Colonic mucosa (tissue), 4 donors: ENCODE data around the gene LTBP2. TPM values are rescaled to one million over a fixed set of nuclear protein-coding genes. Genes with fewer than 3 reads are reported as not detected.

Source experiments
- DNase-seq: peaks from one replicate; pipeline ENCODE4 v3.0.0-alpha.2; 2020
- H3K27ac ChIP-seq: fragments of 200-600 bp; one replicate; pipeline ENCODE4 v1.8.0; 2021
- H3K27me3 ChIP-seq: fragments of 200-600 bp; one replicate; pipeline ENCODE4 v1.8.0; 2021
- H3K36me3 ChIP-seq: fragments of 200-600 bp; one replicate; pipeline ENCODE4 v1.8.0; 2021
- H3K4me1 ChIP-seq: fragments of 200-600 bp; one replicate; pipeline ENCODE4 v1.8.0; 2021; ENCODE audit warnings: mild to moderate bottlenecking
- H3K4me3 ChIP-seq: fragments of 200-600 bp; one replicate; pipeline ENCODE4 v1.8.0; 2021
- H3K9ac ChIP-seq, 2 donors: one replicate each; pipeline ENCODE4 v1.7.0; 2013; ENCODE audit warnings: control low read depth in 2 of 2, low read depth in 2 of 2, low read length in 2 of 2
- H3K9me3 ChIP-seq: fragments of 200-600 bp; one replicate; pipeline ENCODE4 v1.8.0; 2021
- CTCF ChIP-seq: fragments of 200-600 bp; IDR thresholded peaks from one replicate; pipeline ENCODE4 v1.8.0; 2022; ENCODE audit warnings: antibody characterized with exemption, mild to moderate bottlenecking
- intact Hi-C: fragments of 100-400 bp; cut with DNase I; formaldehyde crosslinking; loops from one replicate; pipeline ENCODE4 v1.14.1; 2022
- total RNA-seq, 2 donors: library from RNA; stranded (reverse); fragmentation: NEBNext Ultra II Directional in 1 of 2; extraction: Animal tissue kit (Norgen Biotek cat#: 25700) in 1 of 2; gene quantifications; one replicate each; pipeline ENCODE4 v1.2.1, GENCODE V29; 2021
- donor health status: healthy.
- donor health status: DM: no; HTN: no; CAD: no.
- donor health status: DM: no; HTN: no; CAD: no.

LTBP2 gene
- total RNA-seq, 2 donors from 2014 or later: 1.9 to 3.7 TPM

GRCh38 chr14:74630881-74631690 is 19.0 kb upstream of the LTBP2 start:
- Histone ChIP-seq H3K4me1 (no peaks in the 10 kb centered on the region), H3K27ac (no peak overlapping the region), H3K27me3 (no peaks in the 10 kb centered on the region), H3K9me3 (no peaks in the 10 kb centered on the region), H3K36me3 (no peaks in the 10 kb centered on the region), H3K9ac (no peak overlapping the region), H3K4me3 (no peak overlapping the region)
- DNase-seq: no peak
- no peak for TF ChIP-seq CTCF
- intact Hi-C loops: no loop called here

- Histone ChIP-seq H3K9me3 (no peaks in the 10 kb centered on the region), H3K36me3 (no peaks in the 10 kb centered on the region), H3K4me1 (no peaks in the 10 kb centered on the region), H3K4me3 (no peak overlapping the region), H3K27me3 (no peaks in the 10 kb centered on the region), H3K9ac (no peak overlapping the region), H3K27ac (no peak overlapping the region)
- no peak for DNase-seq
- TF ChIP-seq CTCF: no peak
- intact Hi-C loops: no loop called here
These were observed 16.4 kb upstream of the LTBP2 start for GRCh38 chr14:74628418-74628817.

GRCh38 chr14:74627076-74627475 is 15.0 kb upstream of the LTBP2 start:
- no peak for DNase-seq
- H3K36me3 ChIP-seq: no peaks in the 10 kb centered on the region
- no peak overlapping the region for H3K4me3 ChIP-seq
- H3K9me3 ChIP-seq: no peaks in the 10 kb centered on the region
- H3K4me1 ChIP-seq: no peaks in the 10 kb centered on the region
- H3K27me3 ChIP-seq: no peaks in the 10 kb centered on the region
- intact Hi-C loops: no loop called here
- H3K27ac ChIP-seq: no peak overlapping the region
- TF ChIP-seq CTCF: no peak
- H3K9ac ChIP-seq: no peak overlapping the region

GRCh38 chr14:74622257-74622656 is 10.2 kb upstream of the LTBP2 start:
- H3K36me3 ChIP-seq: no peaks in the 10 kb centered on the region
- no peaks in the 10 kb centered on the region for H3K9me3 ChIP-seq
- no peak for TF ChIP-seq CTCF
- H3K9ac ChIP-seq: no peak overlapping the region
- no peak overlapping the region for H3K4me3 ChIP-seq
- intact Hi-C loops: no loop called here
- no peaks in the 10 kb centered on the region for H3K27me3 ChIP-seq
- H3K4me1 ChIP-seq: peaks cover 7% of the 10 kb centered on the region
- no peak overlapping the region for H3K27ac ChIP-seq
- DNase-seq: no peak

GRCh38 chr14:74621556-74621955 is 9.5 kb upstream of the LTBP2 start:
- intact Hi-C loops: no loop called here
- no peak overlapping the region for H3K27ac ChIP-seq

More at GRCh38 chr14:74621556-74621955, 9.5 kb upstream of the LTBP2 start:
- H3K4me1 ChIP-seq: peaks cover 7% of the 10 kb centered on the region
- H3K9ac ChIP-seq: no peak overlapping the region
- DNase-seq: no peak
- no peaks in the 10 kb centered on the region for H3K9me3 ChIP-seq
- no peaks in the 10 kb centered on the region for H3K36me3 ChIP-seq
- H3K4me3 ChIP-seq: no peak overlapping the region
- no peaks in the 10 kb centered on the region for H3K27me3 ChIP-seq
- TF ChIP-seq CTCF: no peak
